ENCODE measurements around the gene SLC4A5. TPM values are rescaled to one million over a fixed set of nuclear protein-coding genes. Genes with fewer than 3 reads are reported as not detected.
"Not testable (repeated sequence)": the region's sequence is repeated elsewhere in the genome, so short reads cannot be mapped to it uniquely, and the experiment has no call there.

The SLC4A5 gene
- total RNA-seq, 1 experiment from 2014 or later: 0.17 TPM

GRCh38 chr2:74367789-74368188, 24.6 kb upstream of the SLC4A5 start:
- no peak for DNase-seq (ENCODE audit: low read depth)

GRCh38 chr2:74366036-74366435, 22.8 kb upstream of the SLC4A5 start:
- no peak for DNase-seq (ENCODE audit: low read depth)

DNA sequence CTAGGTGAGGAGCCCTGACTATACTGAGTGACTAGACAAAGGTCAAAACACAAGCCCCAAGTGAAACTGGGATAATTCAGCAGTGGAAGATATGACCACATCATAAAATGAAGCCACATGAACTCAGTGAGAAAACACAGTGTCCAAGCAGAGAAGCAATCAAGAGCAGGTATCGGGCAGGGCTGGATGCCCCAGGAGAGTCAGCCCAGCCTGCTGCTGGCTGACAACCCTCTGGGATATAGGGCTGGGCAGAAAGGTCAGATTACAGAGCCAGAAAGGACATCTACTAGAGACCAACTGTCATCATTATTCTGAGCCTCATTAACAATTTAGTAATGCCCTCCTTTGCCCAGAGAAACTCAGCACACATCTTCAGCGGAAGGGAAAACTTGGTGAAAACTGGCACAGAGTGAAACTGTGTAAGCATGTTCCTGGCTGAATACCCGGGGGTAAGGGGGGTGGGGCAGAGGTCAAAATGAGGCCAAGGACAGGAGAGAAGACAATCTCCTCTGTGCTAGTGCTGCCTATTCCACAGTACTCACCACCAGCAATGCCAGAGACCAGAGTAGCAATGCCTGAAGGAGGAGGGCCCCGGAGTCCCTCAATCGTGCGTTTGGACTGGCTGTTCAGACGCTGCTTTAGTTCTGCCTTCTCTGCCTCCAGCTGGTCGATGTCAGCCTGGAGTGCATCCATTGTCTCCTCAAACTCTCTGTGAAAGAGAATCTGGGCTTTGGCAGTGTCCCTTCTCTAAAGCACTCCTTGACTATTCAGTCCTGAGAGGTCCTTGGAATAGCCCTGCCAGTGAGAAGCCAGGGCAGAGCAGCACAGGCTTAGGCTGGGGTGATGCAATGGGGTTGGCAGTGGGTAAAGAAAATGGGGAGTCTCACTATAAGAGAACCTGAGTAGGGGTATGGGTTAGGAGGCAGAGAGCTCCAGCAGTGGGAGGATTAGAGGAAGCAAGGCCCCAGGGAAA, 21.6 kb upstream of the SLC4A5 start:
- no peak for DNase-seq (ENCODE audit: low read depth)

- DNase-seq (ENCODE audit: low read depth): no peak
Observed at GRCh38 chr2:74361327-74361726, 18.1 kb upstream of the SLC4A5 start.

GRCh38 chr2:74357627-74358026, 14.4 kb upstream of the SLC4A5 start:
- no peak for DNase-seq (ENCODE audit: low read depth)

- no peak for DNase-seq (ENCODE audit: low read depth)
Observed at GRCh38 chr2:74349889-74350288, 6.7 kb upstream of the SLC4A5 start.

DNA sequence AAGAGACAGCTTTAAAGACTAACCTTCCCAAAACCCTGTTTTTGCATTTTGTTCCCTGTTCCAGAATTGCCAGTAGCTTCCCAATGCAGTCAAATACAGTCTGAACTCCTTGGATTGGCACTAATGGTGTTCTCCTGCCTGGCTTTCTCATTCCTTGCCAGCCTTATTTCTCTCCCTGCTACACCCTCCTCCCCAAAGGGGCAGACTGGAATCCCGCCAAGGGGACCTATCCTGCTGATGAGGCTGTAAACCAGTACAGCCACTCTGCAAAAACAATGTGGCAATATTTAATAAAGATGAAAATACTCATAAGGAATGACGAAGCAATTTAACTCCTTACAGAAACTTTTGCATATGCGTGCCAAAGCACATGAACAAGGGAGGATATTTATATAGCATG, 4.5 kb upstream of the SLC4A5 start:
- DNase-seq (ENCODE audit: low read depth): no peak

GRCh38 chr2:74347303-74347702, 4.1 kb upstream of the SLC4A5 start:
- DNase-seq (ENCODE audit: low read depth): no peak

DNA sequence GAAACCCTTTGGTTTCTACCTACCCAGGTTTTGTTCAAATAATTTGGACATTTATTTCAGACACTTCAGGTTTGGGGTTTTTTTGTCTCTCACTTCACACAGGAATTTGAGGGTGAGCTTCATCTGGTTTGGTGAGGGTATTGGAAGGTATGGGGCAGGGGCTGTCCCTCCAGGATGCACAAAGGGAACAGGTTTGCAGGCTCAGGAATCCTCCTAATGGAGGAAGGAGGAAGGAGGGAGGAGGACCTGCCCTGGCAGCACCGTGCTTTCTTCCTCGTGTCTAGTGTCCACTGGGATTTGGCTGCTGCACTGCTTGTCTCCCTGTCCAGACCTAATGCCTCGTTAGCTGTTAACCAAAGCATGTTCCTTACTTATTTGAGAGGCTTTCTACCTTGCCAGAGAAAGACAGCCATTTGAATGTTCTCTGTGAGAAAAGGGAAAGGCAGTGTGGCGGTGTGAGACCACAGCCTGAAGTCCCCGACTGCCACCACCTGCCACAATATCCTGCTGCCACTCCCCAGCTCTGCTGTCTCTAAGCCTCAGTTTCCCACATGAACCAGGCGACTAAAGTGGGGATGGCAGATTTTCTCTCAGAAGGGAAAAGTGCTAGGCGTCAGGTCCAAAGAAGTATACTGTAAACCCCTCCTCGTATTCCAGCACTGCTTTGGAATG, 2.2 kb upstream of the SLC4A5 start:
- no peak for DNase-seq (ENCODE audit: low read depth)

DNA sequence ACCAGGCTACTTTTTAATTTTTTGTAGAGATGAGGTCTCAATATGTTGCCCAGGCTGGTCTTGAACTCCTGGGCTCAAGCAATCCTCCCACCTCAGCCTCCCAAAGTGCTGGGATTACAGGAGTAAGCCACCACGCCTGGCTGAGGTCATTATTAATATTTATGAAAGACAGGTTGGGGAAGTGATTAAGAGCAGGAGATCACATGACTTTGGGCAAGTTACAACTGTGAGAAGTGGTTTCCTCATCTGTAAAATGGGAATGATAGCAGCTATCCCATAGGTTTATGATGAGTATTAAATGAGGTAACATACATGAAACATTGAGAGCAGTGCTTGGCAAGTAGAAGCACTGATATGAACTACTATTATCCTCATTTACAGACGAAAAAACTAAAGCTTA, 7.0 kb downstream of the SLC4A5 start:
- DNase-seq (ENCODE audit: low read depth): not testable (repeated sequence)

DNA sequence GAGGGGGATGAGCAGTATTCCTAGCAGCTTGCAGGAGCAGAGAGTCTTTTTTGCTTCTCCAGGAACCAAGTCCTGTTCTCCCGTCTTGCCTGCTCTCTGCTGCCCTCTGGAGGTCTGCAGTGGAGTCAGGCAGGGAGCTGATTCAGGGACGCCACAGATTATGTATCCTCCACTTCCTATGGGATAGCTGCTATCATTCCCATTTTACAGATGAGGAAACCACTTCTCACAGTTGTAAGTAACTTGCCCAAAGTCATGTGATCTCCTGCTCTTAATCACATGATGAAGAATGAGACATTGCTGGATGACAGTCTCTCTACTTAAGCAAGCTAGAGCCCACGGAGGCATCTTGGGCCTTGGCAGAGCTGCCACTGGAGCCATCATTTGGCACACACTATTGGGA, 8.3 kb downstream of the SLC4A5 start:
- DNase-seq (ENCODE audit: low read depth): peak; percentile 69

- DNase-seq (ENCODE audit: low read depth): no peak
Observed at GRCh38 chr2:74333896-74334586, 9.2 kb downstream of the SLC4A5 start.

DNA sequence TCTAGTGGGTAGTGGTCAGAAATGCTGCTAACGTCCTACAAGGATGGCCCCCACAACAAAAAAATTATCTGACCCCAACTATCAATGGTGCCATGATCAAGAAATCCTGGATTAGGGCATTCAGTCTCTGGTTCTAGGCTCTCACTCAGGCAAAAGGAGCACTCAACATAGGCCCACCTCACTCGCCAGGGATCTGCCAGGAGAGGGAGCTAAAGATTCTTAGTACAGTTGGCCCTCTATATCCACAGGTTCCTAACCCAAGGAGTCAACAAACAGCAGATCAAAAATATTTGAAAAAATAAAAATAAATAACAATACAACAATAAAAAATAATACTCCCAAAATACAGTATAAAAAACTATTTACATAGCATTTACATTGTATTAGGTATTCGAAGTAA, 10.0 kb downstream of the SLC4A5 start:
- peak; percentile 11 for DNase-seq (ENCODE audit: low read depth)

- DNase-seq (ENCODE audit: low read depth): no peak
Observed at GRCh38 chr2:74332550-74333174, 10.6 kb downstream of the SLC4A5 start.

DNA sequence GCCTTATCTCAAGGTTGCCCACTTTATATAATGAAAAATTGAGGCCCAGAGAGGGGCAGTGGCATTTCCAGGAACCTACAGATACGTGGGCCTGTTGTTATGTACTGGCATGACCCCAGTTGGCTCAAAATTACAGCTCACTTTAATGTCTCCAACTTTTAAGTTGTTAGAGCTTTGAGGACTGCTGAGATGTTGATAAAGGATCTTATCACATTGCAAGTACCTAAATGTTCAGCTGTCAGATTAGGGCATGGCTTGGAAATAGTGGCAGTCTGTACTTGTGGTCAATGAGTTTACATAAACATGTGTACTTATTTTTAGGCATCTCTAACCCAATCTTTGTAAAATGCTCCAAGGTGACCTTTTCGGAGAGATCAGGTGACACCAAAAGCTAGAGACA, 14.6 kb downstream of the SLC4A5 start:
- no peak for DNase-seq (ENCODE audit: low read depth)

DNA sequence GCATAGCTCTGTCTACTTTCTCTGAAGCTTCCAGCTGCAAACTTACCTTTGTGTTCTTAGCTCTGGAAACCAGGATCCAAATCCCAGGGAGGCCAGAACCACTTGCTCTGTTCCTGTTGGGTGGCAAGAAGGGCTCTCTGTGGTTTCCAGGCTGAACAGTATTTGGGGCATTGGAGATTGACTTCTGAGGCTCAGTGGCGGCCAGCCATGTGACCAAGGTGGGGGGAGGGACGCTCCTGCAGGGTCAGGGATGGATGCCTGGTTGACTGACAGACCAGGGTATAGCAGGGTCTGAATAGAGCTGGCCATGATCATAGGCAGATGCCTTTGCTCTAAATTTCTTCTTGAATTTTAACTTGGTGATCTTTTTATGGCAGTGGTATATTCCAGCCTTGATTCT, 15.1 kb downstream of the SLC4A5 start:
- no peak for DNase-seq (ENCODE audit: low read depth)

DNA sequence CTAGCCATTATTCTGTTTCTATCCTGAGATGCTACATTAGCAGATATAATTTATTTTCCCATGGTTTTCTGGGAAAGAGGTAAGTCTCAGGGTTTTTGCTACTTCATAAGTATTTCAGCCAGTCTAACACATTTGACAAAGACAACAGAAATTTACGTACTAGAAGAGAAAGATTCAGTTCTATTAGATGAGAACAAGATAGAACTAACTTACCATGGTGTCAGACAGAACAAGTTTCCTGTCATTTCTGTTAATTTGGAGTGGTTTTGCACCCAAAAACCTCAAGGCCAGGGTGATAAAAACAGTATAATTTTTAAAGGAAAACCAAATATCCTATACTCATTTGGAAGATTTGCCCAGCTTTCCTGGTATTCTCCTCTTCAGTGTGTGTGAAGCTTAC, 15.6 kb downstream of the SLC4A5 start:
- no peak for DNase-seq (ENCODE audit: low read depth)

- DNase-seq (ENCODE audit: low read depth): no peak
Observed at GRCh38 chr2:74327199-74327598, 16.0 kb downstream of the SLC4A5 start.

- DNase-seq (ENCODE audit: low read depth): no peak
Observed at GRCh38 chr2:74325815-74326214, 17.4 kb downstream of the SLC4A5 start.

DNA sequence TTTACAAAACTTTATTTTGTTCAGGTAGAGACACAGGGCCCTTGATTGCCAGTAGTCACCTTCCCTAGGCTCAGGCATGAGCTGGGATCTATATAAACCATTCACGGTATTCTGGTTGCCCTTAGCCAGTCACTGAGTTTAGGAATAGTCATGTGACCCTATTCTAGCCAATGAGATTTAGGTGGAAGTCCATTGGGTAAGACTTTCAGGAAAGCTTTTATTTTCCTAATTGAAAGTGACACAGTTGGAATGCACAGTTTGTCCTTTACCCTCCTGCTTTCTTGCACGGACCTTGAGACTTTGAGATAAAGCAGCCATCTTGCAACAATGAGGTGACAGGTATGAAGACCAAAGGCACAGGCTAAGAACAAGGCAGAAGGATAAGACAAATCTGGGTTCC, 21.5 kb downstream of the SLC4A5 start:
- no peak for DNase-seq (ENCODE audit: low read depth)

- DNase-seq (ENCODE audit: low read depth): no peak
Observed at GRCh38 chr2:74317701-74318100, 25.5 kb downstream of the SLC4A5 start.

Measured in Daoy (cell line).